Type B pancreatic cell (in vitro differentiated cells): ENCODE data around the gene MRPL39. TPM values are rescaled to one million over a fixed set of nuclear protein-coding genes. Genes with fewer than 3 reads are reported as not detected.

Experiments
- DNase-seq: peaks from one replicate; pipeline ENCODE4 v3.0.0; 2021; ENCODE audit warnings: mixed read lengths; ENCODE audit not compliant: unreplicated experiment; ENCODE audit errors: extremely low spot score
- H3K27ac Mint-ChIP-seq: 2 replicates; pipeline ENCODE4 v1.8.0; 2021; ENCODE audit warnings: mild to moderate bottlenecking, mixed read lengths
- H3K27me3 Mint-ChIP-seq: 2 replicates; pipeline ENCODE4 v1.8.0; 2021; ENCODE audit warnings: mixed read lengths
- H3K36me3 Mint-ChIP-seq: 2 replicates; pipeline ENCODE4 v1.8.0; 2021; ENCODE audit warnings: mixed read lengths
- H3K4me1 Mint-ChIP-seq: one replicate; pipeline ENCODE4 v1.8.0; 2021; ENCODE audit warnings: mixed read lengths; ENCODE audit not compliant: unreplicated experiment
- H3K4me3 Mint-ChIP-seq: 2 replicates; pipeline ENCODE4 v1.8.0; 2021; ENCODE audit warnings: mild to moderate bottlenecking, mixed read lengths
- H3K9me3 Mint-ChIP-seq: 2 replicates; pipeline ENCODE4 v1.8.0; 2021; ENCODE audit warnings: mixed read lengths
- CTCF ChIP-seq: fragments of 200-600 bp; sonication (generic); conservative IDR thresholded peaks from 2 replicates; pipeline ENCODE4 v1.5.0; 2021; ENCODE audit warnings: antibody characterized with exemption, mild to moderate bottlenecking
- total RNA-seq: library from RNA; stranded (reverse); gene quantifications from 2 replicates; pipeline ENCODE4 v1.2.1, GENCODE V29; 2021; ENCODE audit warnings: low replicate concordance

MRPL39 gene
- total RNA-seq, 1 donor from 2014 or later, result 36.3 TPM

- H3K4me3 Mint-ChIP-seq, result no peak overlapping the region
Measured at GRCh38 chr21:25582888-25583287, 24.4 kb downstream of the MRPL39 start.

GRCh38 chr21:25582164-25582790 is 25.0 kb downstream of the MRPL39 start:
- H3K36me3 Mint-ChIP-seq, result peaks cover 15% of the 10 kb centered on the region
- H3K27ac Mint-ChIP-seq, result no peak overlapping the region
- no peak overlapping the region for H3K4me3 Mint-ChIP-seq
- no peaks in the 10 kb centered on the region for H3K4me1 Mint-ChIP-seq
- no peak for DNase-seq
- no peak for TF ChIP-seq CTCF
- no peaks in the 10 kb centered on the region for H3K9me3 Mint-ChIP-seq
- H3K27me3 Mint-ChIP-seq, result no peaks in the 10 kb centered on the region

More at GRCh38 chr21:25582888-25583287, 24.4 kb downstream of the MRPL39 start:
- H3K27me3 Mint-ChIP-seq, result no peaks in the 10 kb centered on the region
- H3K36me3 Mint-ChIP-seq, result peaks cover 16% of the 10 kb centered on the region
- no peak for DNase-seq
- no peak overlapping the region for H3K27ac Mint-ChIP-seq
- no peaks in the 10 kb centered on the region for H3K4me1 Mint-ChIP-seq
- no peak for TF ChIP-seq CTCF
- H3K9me3 Mint-ChIP-seq, result no peaks in the 10 kb centered on the region

GRCh38 chr21:25581582-25581981 is 25.7 kb downstream of the MRPL39 start:
- no peak for TF ChIP-seq CTCF
- Mint-ChIP-seq H3K27ac (no peak overlapping the region), H3K27me3 (no peaks in the 10 kb centered on the region), H3K36me3 (peaks cover 13% of the 10 kb centered on the region), H3K9me3 (no peaks in the 10 kb centered on the region), H3K4me3 (no peak overlapping the region), H3K4me1 (no peaks in the 10 kb centered on the region)
- no peak for DNase-seq

GRCh38 chr21:25580912-25581260 is 26.4 kb downstream of the MRPL39 start:
- Mint-ChIP-seq H3K4me3 (no peak overlapping the region), H3K36me3 (peaks cover 14% of the 10 kb centered on the region), H3K4me1 (no peaks in the 10 kb centered on the region), H3K27me3 (no peaks in the 10 kb centered on the region), H3K9me3 (no peaks in the 10 kb centered on the region), H3K27ac (no peak overlapping the region)
- DNase-seq, result no peak
- TF ChIP-seq CTCF, result no peak

GRCh38 chr21:25579226-25580013 is 27.9 kb downstream of the MRPL39 start:
- DNase-seq, result no peak
- no peak for TF ChIP-seq CTCF
- Mint-ChIP-seq H3K27ac (no peak overlapping the region), H3K4me3 (no peak overlapping the region), H3K4me1 (no peaks in the 10 kb centered on the region), H3K9me3 (no peaks in the 10 kb centered on the region), H3K36me3 (peaks cover 14% of the 10 kb centered on the region), H3K27me3 (no peaks in the 10 kb centered on the region)
